Neuronal stem cell (in vitro differentiated cells): ENCODE data around the gene CLDN24.
A peak's percentile ranks its signal among the peaks of the same experiment; 100 is the strongest.

Experiments
- DNase-seq: peaks from one replicate; pipeline ENCODE4 v3.0.0-alpha.2; 2013; ENCODE audit warnings: low spot score
- H2AFZ ChIP-seq: one replicate; pipeline ENCODE4 v1.6.1; 2013; ENCODE audit warnings: mild to moderate bottlenecking, low read length, inconsistent platforms
- H2AK5ac ChIP-seq: 2 replicates; pipeline ENCODE4 v1.6.1; 2013; ENCODE audit warnings: low read depth, mild to moderate bottlenecking, inconsistent platforms, low read length, moderate library complexity, mixed read lengths
- H2BK120ac ChIP-seq: 2 replicates; pipeline ENCODE4 v1.6.1; 2013; ENCODE audit warnings: low read depth, mild to moderate bottlenecking, inconsistent platforms, low read length, moderate library complexity, mixed read lengths
- H2BK12ac ChIP-seq: one replicate; pipeline ENCODE4 v1.6.1; 2013; ENCODE audit warnings: low read length, inconsistent platforms
- H2BK15ac ChIP-seq: 2 replicates; pipeline ENCODE4 v1.6.1; 2013; ENCODE audit warnings: mild to moderate bottlenecking, low read length, inconsistent platforms, mixed read lengths
- H2BK5ac ChIP-seq: one replicate; pipeline ENCODE4 v1.6.1; 2013; ENCODE audit warnings: inconsistent platforms, mild to moderate bottlenecking, low read length, moderate library complexity
- H3K14ac ChIP-seq: one replicate; pipeline ENCODE4 v1.6.1; 2013; ENCODE audit warnings: low read length, inconsistent platforms
- H3K18ac ChIP-seq: 2 replicates; pipeline ENCODE4 v1.6.1; 2013; ENCODE audit warnings: low read length, inconsistent platforms
- H3K23ac ChIP-seq: 2 replicates; pipeline ENCODE4 v1.6.1; 2013; ENCODE audit warnings: low read depth, mild to moderate bottlenecking, mixed read lengths, low read length, inconsistent platforms; ENCODE audit not compliant: poor library complexity
- H3K27ac ChIP-seq: replicated peaks from 3 replicates; pipeline ENCODE4 v1.5.1; 2013; ENCODE audit warnings: low read length, inconsistent platforms
- H3K27me3 ChIP-seq, 3 experiments: 2 replicates each; pipeline ENCODE4 v1.6.1; 2013; ENCODE audit warnings: low read length in 3 of 3, mild to moderate bottlenecking in 2 of 3, inconsistent platforms in 1 of 3, low read depth in 1 of 3, mixed read lengths in 1 of 3, moderate library complexity in 1 of 3; ENCODE audit not compliant: control insufficient read depth in 3 of 3, insufficient read depth in 3 of 3
- H3K36me3 ChIP-seq, 2 donors: replicated peaks in 1 of 2; 2 replicates each; pipeline ENCODE4 v1.6.1; 2013; ENCODE audit warnings: low read length in 2 of 2; ENCODE audit not compliant: control insufficient read depth in 2 of 2, insufficient read depth in 2 of 2
- H3K4ac ChIP-seq: 2 replicates; pipeline ENCODE4 v1.6.1; 2013; ENCODE audit warnings: inconsistent platforms, mild to moderate bottlenecking, low read length, moderate library complexity
- H3K4me1 ChIP-seq, 2 donors: 1 replicate in 1 of 2; 2 replicates in 1 of 2; pipeline ENCODE4 v1.6.1; 2013; ENCODE audit warnings: low read length in 2 of 2, low read depth in 1 of 2; ENCODE audit not compliant: control insufficient read depth in 2 of 2, insufficient read depth in 1 of 2
- H3K4me2 ChIP-seq: one replicate; pipeline ENCODE4 v1.6.1; 2013; ENCODE audit warnings: mild to moderate bottlenecking, low read length, inconsistent platforms; ENCODE audit not compliant: insufficient read depth, poor library complexity, severe bottlenecking
- H3K4me3 ChIP-seq, 2 donors: 2 replicates each; pipeline ENCODE4 v1.5.1; 2013; ENCODE audit warnings: low read length in 2 of 2, mild to moderate bottlenecking in 2 of 2, inconsistent platforms in 1 of 2, moderate library complexity in 1 of 2
- H3K79me1 ChIP-seq: one replicate; pipeline ENCODE4 v1.6.1; 2013; ENCODE audit warnings: low read depth, mild to moderate bottlenecking, inconsistent platforms, low read length, moderate library complexity
- H3K9ac ChIP-seq: one replicate; pipeline ENCODE4 v1.6.1; 2013; ENCODE audit warnings: mild to moderate bottlenecking, low read depth, low read length, inconsistent platforms; ENCODE audit not compliant: poor library complexity
- H3K9me3 ChIP-seq, 2 donors: replicated peaks in 1 of 2; 2 replicates each; pipeline versions ENCODE3 to v1.6.1; 2013; ENCODE audit warnings: low read length in 2 of 2, mild to moderate bottlenecking in 2 of 2, inconsistent platforms in 1 of 2, low read depth in 1 of 2, mixed read lengths in 1 of 2, moderate library complexity in 1 of 2; ENCODE audit not compliant: control insufficient read depth in 2 of 2, insufficient read depth in 1 of 2
- H4K8ac ChIP-seq: one replicate; pipeline ENCODE4 v1.6.1; 2013; ENCODE audit warnings: low read depth, mild to moderate bottlenecking, inconsistent platforms, low read length, moderate library complexity
- H4K91ac ChIP-seq: one replicate; pipeline ENCODE4 v1.6.1; 2013; ENCODE audit warnings: low read length, low read depth, mild to moderate bottlenecking, inconsistent platforms; ENCODE audit not compliant: poor library complexity
- WGBS, 2 donors: extraction: QIAGEN DNeasy Blood & Tissue Kit; methylation state at CpG; one replicate each; pipeline ENCODE4 v1.1.7; 2013; ENCODE audit warnings: missing lambda C conversion rate in 2 of 2, mixed read lengths in 1 of 2; ENCODE audit not compliant: insufficient read length in 2 of 2, insufficient replicate concordance in 1 of 2; ENCODE audit errors: extremely low coverage in 2 of 2; 5-methylcytosine and 5-hydroxymethylcytosine counted together

CLDN24 gene

DNA sequence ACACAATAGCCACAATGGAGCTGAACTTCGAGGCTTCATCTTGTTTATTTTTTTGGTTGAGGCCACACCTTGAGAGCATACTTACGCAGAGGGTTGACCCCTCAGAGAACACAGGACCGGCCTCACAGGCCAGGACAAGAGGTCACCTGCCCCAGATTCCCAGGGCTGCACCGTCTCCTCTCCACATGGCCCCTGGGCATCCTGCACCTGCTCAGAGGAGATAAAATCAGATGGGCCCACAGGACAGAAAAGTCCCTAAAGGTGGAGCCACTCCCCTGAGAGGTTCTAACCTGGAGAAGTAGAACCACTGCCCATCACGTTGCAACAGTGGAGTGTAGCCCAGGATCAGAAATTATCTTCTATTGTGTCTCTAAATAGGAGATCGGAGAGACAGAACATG, 1.1 kb upstream of the CLDN24 start:
- Histone ChIP-seq H3K14ac (no peak overlapping the region), H3K9me3 (peaks cover 2 to 3% of the 10 kb centered on the region in 2 donors), H3K4ac (no peak overlapping the region), H4K8ac (no peak overlapping the region), H3K27ac (no peak overlapping the region), H3K36me3 (peaks cover 0 to 13% of the 10 kb centered on the region in 2 donors), H2AFZ (no peak overlapping the region), H2BK120ac (no peak overlapping the region), H3K4me2 (no peak overlapping the region), H2BK12ac (no peak overlapping the region), H3K18ac (peak overlapping the region; percentile 40), H3K4me1 (peaks cover 0 to 6% of the 10 kb centered on the region in 2 donors), H4K91ac (no peak overlapping the region), H2BK15ac (no peak overlapping the region), H3K9ac (no peak overlapping the region), H2BK5ac (no peak overlapping the region), H3K4me3 (no peak overlapping the region), H3K23ac (no peak overlapping the region), H2AK5ac (no peak overlapping the region), H3K27me3 (no peaks in the 10 kb centered on the region), H3K79me1 (no peaks in the 10 kb centered on the region)
- WGBS, 2 donors, result no CpG with 5 or more reads among the region's 6 CpGs
- no peak for DNase-seq

- H3K27me3 ChIP-seq, result no peaks in the 10 kb centered on the region
- no peak overlapping the region for H4K8ac ChIP-seq
- no peak overlapping the region for H3K4me3 ChIP-seq
- no peak overlapping the region for H2BK120ac ChIP-seq
- H3K79me1 ChIP-seq, result no peaks in the 10 kb centered on the region
- peaks cover 0 to 6% of the 10 kb centered on the region in 2 donors for H3K4me1 ChIP-seq
- no peak overlapping the region for H3K23ac ChIP-seq
- H3K4me2 ChIP-seq, result no peak overlapping the region
- no peak overlapping the region for H2AK5ac ChIP-seq
- no peak overlapping the region for H2AFZ ChIP-seq
- DNase-seq, result no peak
- H3K18ac ChIP-seq, result no peak overlapping the region
- peaks cover 0 to 13% of the 10 kb centered on the region in 2 donors for H3K36me3 ChIP-seq
- no peak overlapping the region for H2BK15ac ChIP-seq
- H3K9ac ChIP-seq, result no peak overlapping the region
- no peak overlapping the region for H4K91ac ChIP-seq
- no peak overlapping the region for H2BK12ac ChIP-seq
- no peak overlapping the region for H3K4ac ChIP-seq
- no peak overlapping the region for H3K27ac ChIP-seq
- no peak overlapping the region for H3K14ac ChIP-seq
- peaks cover 0 to 2% of the 10 kb centered on the region in 2 donors for H3K9me3 ChIP-seq
- no peak overlapping the region for H2BK5ac ChIP-seq
- WGBS, 2 donors, result no CpG with 5 or more reads among the region's 5 CpGs
Measured at GRCh38 chr4:183321516-183321915, 710 bp downstream of the CLDN24 start.

GRCh38 chr4:183321079-183321478, 1.1 kb downstream of the CLDN24 start:
- H3K4me2 ChIP-seq, result no peak overlapping the region
- no peak overlapping the region for H2BK15ac ChIP-seq
- no peak overlapping the region for H2BK120ac ChIP-seq
- no peak overlapping the region for H2BK5ac ChIP-seq
- no peak overlapping the region for H3K14ac ChIP-seq
- H3K9ac ChIP-seq, result no peak overlapping the region
- H3K79me1 ChIP-seq, result no peaks in the 10 kb centered on the region
- no peak overlapping the region for H2AFZ ChIP-seq
- peaks cover 0 to 13% of the 10 kb centered on the region in 2 donors for H3K36me3 ChIP-seq
- H3K4me1 ChIP-seq, result peaks cover 0 to 6% of the 10 kb centered on the region in 2 donors
- H3K9me3 ChIP-seq, result peaks cover 0 to under 1% of the 10 kb centered on the region in 2 donors
- no peaks in the 10 kb centered on the region for H3K27me3 ChIP-seq
- no peak overlapping the region for H3K4me3 ChIP-seq
- WGBS, 2 donors, result no CpG with 5 or more reads among the region's 2 CpGs
- H4K8ac ChIP-seq, result no peak overlapping the region
- H3K23ac ChIP-seq, result no peak overlapping the region
- no peak overlapping the region for H2BK12ac ChIP-seq
- no peak overlapping the region for H3K27ac ChIP-seq
- no peak overlapping the region for H3K4ac ChIP-seq
- no peak overlapping the region for H3K18ac ChIP-seq
- no peak for DNase-seq
- H4K91ac ChIP-seq, result no peak overlapping the region
- H2AK5ac ChIP-seq, result no peak overlapping the region

DNA sequence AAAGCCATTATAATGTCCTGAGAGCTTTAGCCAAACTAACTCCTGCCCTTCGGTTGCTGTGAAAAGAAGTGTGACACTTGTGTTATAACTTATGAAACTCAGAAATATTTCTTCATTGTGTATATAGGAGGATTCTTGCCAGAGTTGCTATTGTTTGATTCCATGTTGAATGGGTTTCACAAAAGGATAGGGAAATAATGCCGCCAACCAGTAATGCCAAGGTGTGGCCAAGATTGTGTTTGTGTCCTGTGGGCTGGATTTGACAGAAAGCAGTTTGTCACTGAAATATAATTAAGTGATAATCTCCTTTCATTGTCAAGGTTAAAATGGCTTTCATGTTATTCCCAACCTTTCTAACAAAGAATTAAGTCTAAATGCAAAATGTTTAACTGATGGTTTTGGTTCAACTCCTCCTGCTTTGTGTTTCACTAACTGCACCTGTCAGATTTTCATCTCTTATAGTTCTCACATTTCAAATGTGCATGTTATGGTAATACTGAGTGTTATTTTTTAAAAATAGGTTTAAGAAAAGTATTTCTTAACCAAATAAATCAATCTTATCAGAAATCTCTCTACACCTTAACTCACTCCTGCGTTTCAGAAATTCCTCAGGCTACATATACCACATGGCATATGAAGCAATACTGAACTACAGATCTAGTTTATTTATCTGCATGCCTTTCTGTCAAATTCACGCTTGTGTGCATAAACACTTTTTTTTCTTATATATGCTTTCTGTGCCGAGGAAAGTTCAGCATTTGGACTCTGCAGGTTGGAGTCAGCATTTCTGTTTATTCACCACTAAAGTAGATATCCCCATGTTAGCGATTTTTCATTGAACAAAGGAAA, 1.8 kb downstream of the CLDN24 start, which contains the start of gene CLDN22:
Gene CLDN22, minus strand, starts transcription at position 66 of the 849 bp plus-strand sequence. Its CDS starts 58 bp downstream, at position 8.
- no peak within 1 kb of the TSS for H3K23ac ChIP-seq
- no peak within 1 kb of the TSS for H2BK12ac ChIP-seq
- H3K14ac ChIP-seq, result no peak within 1 kb of the TSS
- no peak within 1 kb of the TSS for H2BK15ac ChIP-seq
- H3K27me3 ChIP-seq, result no peaks in the 10 kb centered on the region
- H3K36me3 ChIP-seq, result peaks cover 2 to 20% of the 10 kb centered on the region in 2 donors
- peaks cover 0 to 6% of the 10 kb centered on the region in 2 donors for H3K4me1 ChIP-seq
- H3K18ac ChIP-seq, result no peak within 1 kb of the TSS
- H2AK5ac ChIP-seq, result no peak within 1 kb of the TSS
- no peak within 1 kb of the TSS for H2AFZ ChIP-seq
- no peak within 1 kb of the TSS for H3K4ac ChIP-seq
- no peaks in the 10 kb centered on the region for H3K79me1 ChIP-seq
- H3K9me3 ChIP-seq, result no peaks in the 10 kb centered on the region
- H3K27ac ChIP-seq, result no peak within 1 kb of the TSS
- no peak within 1 kb of the TSS for H3K4me2 ChIP-seq
- no peak within 1 kb of the TSS for H3K9ac ChIP-seq
- no peak within 1 kb of the TSS for H4K91ac ChIP-seq
- no peak within 1 kb of the TSS for H2BK5ac ChIP-seq
- DNase-seq, result no peak
- no peak within 1 kb of the TSS for H2BK120ac ChIP-seq
- H3K4me3 ChIP-seq, result no peak within 1 kb of the TSS
- WGBS, 2 donors, result no CpG with 5 or more reads among the region's 6 CpGs
- no peak within 1 kb of the TSS for H4K8ac ChIP-seq
